Measurements from ENCODE around the gene CMTM4. TPM values are rescaled to one million over a fixed set of nuclear protein-coding genes. Genes with fewer than 3 reads are reported as not detected.

The CMTM4 gene
- polyA plus RNA-seq, 1 donor (not counting 4 experiments of a cell fraction or from before 2014, with no cell fraction given): 23.1 TPM

- Histone ChIP-seq H3K27ac (ENCODE audit: control insufficient read depth, insufficient read depth, low read length) (no peak overlapping the region), H3K9ac (ENCODE audit: control insufficient read depth, extremely low read depth, insufficient read depth, low read length) (no peak overlapping the region), H3K79me2 (ENCODE audit: control insufficient read depth, insufficient read depth, low read length) (no peaks in the 10 kb centered on the region), H3K9me1 (ENCODE audit: control insufficient read depth, extremely low read depth, insufficient read depth, low read length) (peaks cover 3% of the 10 kb centered on the region), H3K36me3 (ENCODE audit: control insufficient read depth in 2 of 2, extremely low read depth in 1 of 2, insufficient read depth in 2 of 2, low read length in 2 of 2) (no peaks in the 10 kb centered on the region), H3K4me2 (ENCODE audit: control insufficient read depth, extremely low read depth, insufficient read depth, low read depth, low read length) (no peak overlapping the region), H3K9me3 (ENCODE audit: control insufficient read depth, low read depth, low read length) (peaks cover 2% of the 10 kb centered on the region), H3K4me3 (ENCODE audit: control insufficient read depth in 2 of 3, extremely low read depth in 1 of 3, insufficient read depth in 2 of 3, low read depth in 1 of 3, low read length in 3 of 3) (no peak overlapping the region), H4K20me1 (ENCODE audit: control insufficient read depth, extremely low read depth, insufficient read depth, low read length) (no peaks in the 10 kb centered on the region), H3K4me1 (ENCODE audit: control insufficient read depth, extremely low read depth, insufficient read depth, low read length) (peaks cover 27% of the 10 kb centered on the region), H3K27me3 (ENCODE audit: control insufficient read depth, extremely low read depth, insufficient read depth, low read length) (no peaks in the 10 kb centered on the region), H2AFZ (ENCODE audit: control insufficient read depth, low read length) (no peak overlapping the region)
- no peak for FAIRE-seq
- TF ChIP-seq EZH2 (IDR thresholded peaks at IDR 0.05; ENCODE audit: low read length): no peak
- TF ChIP-seq, protein P1, sequence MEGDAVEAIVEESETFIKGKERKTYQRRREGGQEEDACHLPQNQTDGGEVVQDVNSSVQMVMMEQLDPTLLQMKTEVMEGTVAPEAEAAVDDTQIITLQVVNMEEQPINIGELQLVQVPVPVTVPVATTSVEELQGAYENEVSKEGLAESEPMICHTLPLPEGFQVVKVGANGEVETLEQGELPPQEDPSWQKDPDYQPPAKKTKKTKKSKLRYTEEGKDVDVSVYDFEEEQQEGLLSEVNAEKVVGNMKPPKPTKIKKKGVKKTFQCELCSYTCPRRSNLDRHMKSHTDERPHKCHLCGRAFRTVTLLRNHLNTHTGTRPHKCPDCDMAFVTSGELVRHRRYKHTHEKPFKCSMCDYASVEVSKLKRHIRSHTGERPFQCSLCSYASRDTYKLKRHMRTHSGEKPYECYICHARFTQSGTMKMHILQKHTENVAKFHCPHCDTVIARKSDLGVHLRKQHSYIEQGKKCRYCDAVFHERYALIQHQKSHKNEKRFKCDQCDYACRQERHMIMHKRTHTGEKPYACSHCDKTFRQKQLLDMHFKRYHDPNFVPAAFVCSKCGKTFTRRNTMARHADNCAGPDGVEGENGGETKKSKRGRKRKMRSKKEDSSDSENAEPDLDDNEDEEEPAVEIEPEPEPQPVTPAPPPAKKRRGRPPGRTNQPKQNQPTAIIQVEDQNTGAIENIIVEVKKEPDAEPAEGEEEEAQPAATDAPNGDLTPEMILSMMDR (optimal IDR thresholded peaks at IDR 0.05 in 1 of 3, IDR thresholded peaks at IDR 0.05 in 1 of 3, conservative IDR thresholded peaks at IDR 0.05 in 1 of 3; ENCODE audit: extremely low read depth in 1 of 3, insufficient read depth in 2 of 3, low read length in 3 of 3): no peak
- no peak for DNase-seq (ENCODE audit: low read depth, low spot score)
- dilution Hi-C loops (cut with MboI; ENCODE audit: extremely low pct_ligation_motif_present, low sequenced_read_pairs): no loop called here
Observed at GRCh38 chr16:66711581-66711980, 15.0 kb upstream of the CMTM4 start.

DNA sequence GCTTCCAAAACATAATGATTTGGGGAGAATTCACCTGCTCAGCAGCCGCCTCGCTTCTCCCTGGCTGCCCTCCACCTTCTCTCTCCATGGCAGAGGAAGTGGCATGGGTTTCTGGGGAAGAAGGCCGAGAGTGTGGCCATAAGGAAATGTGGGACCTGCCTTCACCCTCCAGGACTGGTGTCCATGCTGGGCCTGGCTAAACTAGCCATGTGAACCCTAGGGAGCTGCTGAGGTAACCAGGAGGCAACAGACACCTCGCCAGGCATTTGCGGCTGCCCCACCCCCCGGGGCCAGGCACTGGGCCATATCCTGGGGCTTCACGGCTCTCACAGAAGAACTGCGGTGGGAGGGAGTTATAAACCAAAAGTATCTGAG lies 9.9 kb upstream of the CMTM4 start:
- dilution Hi-C loops (cut with MboI; ENCODE audit: extremely low pct_ligation_motif_present, low sequenced_read_pairs): no loop called here
- H3K9me3 ChIP-seq (ENCODE audit: control insufficient read depth, low read depth, low read length): no peaks in the 10 kb centered on the region
- DNase-seq (ENCODE audit: low read depth, low spot score) (no peak), FAIRE-seq (no peak)
- H3K4me3 ChIP-seq (ENCODE audit: control insufficient read depth in 2 of 3, extremely low read depth in 1 of 3, insufficient read depth in 2 of 3, low read depth in 1 of 3, low read length in 3 of 3): peak overlapping the region in 1 of 3 experiments; percentile 7
- TF ChIP-seq EZH2 (IDR thresholded peaks at IDR 0.05; ENCODE audit: low read length): no peak
- TF ChIP-seq, protein P1 (optimal IDR thresholded peaks at IDR 0.05 in 1 of 3, IDR thresholded peaks at IDR 0.05 in 1 of 3, conservative IDR thresholded peaks at IDR 0.05 in 1 of 3; ENCODE audit: extremely low read depth in 1 of 3, insufficient read depth in 2 of 3, low read length in 3 of 3): no peak
- peak overlapping the region; percentile 61 for H3K4me2 ChIP-seq (ENCODE audit: control insufficient read depth, extremely low read depth, insufficient read depth, low read depth, low read length)
- no peaks in the 10 kb centered on the region for H3K9me1 ChIP-seq (ENCODE audit: control insufficient read depth, extremely low read depth, insufficient read depth, low read length)
- no peaks in the 10 kb centered on the region for H4K20me1 ChIP-seq (ENCODE audit: control insufficient read depth, extremely low read depth, insufficient read depth, low read length)
- no peaks in the 10 kb centered on the region for H3K79me2 ChIP-seq (ENCODE audit: control insufficient read depth, insufficient read depth, low read length)
- peak overlapping the region; percentile 58 for H2AFZ ChIP-seq (ENCODE audit: control insufficient read depth, low read length)
- no peaks in the 10 kb centered on the region for H3K36me3 ChIP-seq (ENCODE audit: control insufficient read depth in 2 of 2, extremely low read depth in 1 of 2, insufficient read depth in 2 of 2, low read length in 2 of 2)
- no peak overlapping the region for H3K27ac ChIP-seq (ENCODE audit: control insufficient read depth, insufficient read depth, low read length)
- peaks cover 23% of the 10 kb centered on the region for H3K4me1 ChIP-seq (ENCODE audit: control insufficient read depth, extremely low read depth, insufficient read depth, low read length)
- H3K27me3 ChIP-seq (ENCODE audit: control insufficient read depth, extremely low read depth, insufficient read depth, low read length): no peaks in the 10 kb centered on the region
- no peak overlapping the region for H3K9ac ChIP-seq (ENCODE audit: control insufficient read depth, extremely low read depth, insufficient read depth, low read length)
